SK-N-SH (cell line): Measurements from ENCODE around the gene ZBTB7A. TPM values are rescaled to one million over a fixed set of nuclear protein-coding genes. Genes with fewer than 3 reads are reported as not detected.

Source experiments
- CTCF ChIA-PET: fragments of 300-600, 350-600 bp; formaldehyde crosslinking; extraction: SDS; loops from one replicate; lab custom pipeline; 2021; lab: Yijun Ruan, JAX
- POLR2A ChIA-PET: fragments of 350-600 bp; sonication (Branson Sonifier 250); formaldehyde crosslinking; extraction: SDS; loops from one replicate; lab custom pipeline; 2020; ENCODE audit warnings: antibody characterized with exemption, inconsistent platforms; lab: Yijun Ruan, JAX
- DNase-seq: peaks from one replicate; pipeline ENCODE4 v3.0.0; 2012
- H2AFZ ChIP-seq: fragments of 200-600 bp; sonication (generic); 2 replicates; pipeline ENCODE4 v1.8.1; 2016; ENCODE audit warnings: antibody characterized with exemption, mild to moderate bottlenecking, low read depth
- H3F3A ChIP-seq: fragments of 200-600 bp; sonication (generic); replicated peaks from 2 replicates; pipeline ENCODE3; 2016; ENCODE audit warnings: antibody characterized with exemption, mild to moderate bottlenecking; ENCODE audit not compliant: insufficient read depth
- H3K27ac ChIP-seq, 2 experiments: fragments of 200-500 bp in 1 of 2; fragments of 200-600 bp in 1 of 2; sonication (Bioruptor generic) in 1 of 2; sonication (generic), shearing (Covaris generic) in 1 of 2; 2 replicates each; pipeline versions ENCODE4 v1.5.1 to v1.6.1; 2014 to 2016; ENCODE audit warnings: low read depth in 2 of 2, inconsistent platforms in 1 of 2, low read length in 1 of 2, mild to moderate bottlenecking in 1 of 2, mixed read lengths in 1 of 2
- H3K27me3 ChIP-seq: fragments of 200-600 bp; sonication (generic), shearing (Covaris generic); 2 replicates; pipeline ENCODE4 v1.6.1; 2016; ENCODE audit warnings: mixed run types; ENCODE audit not compliant: insufficient read depth
- H3K36me3 ChIP-seq, 2 experiments: fragments of 200-500 bp in 1 of 2; fragments of 200-600 bp in 1 of 2; sonication (Bioruptor generic) in 1 of 2; sonication (generic) in 1 of 2; replicated peaks in 1 of 2; 2 replicates each; pipeline versions ENCODE3 to v1.5.1; 2014 to 2016; ENCODE audit warnings: low read length in 1 of 2, mild to moderate bottlenecking in 1 of 2; ENCODE audit not compliant: insufficient read depth in 2 of 2, control insufficient read depth in 1 of 2
- H3K4me1 ChIP-seq, 2 experiments: fragments of 200-500 bp in 1 of 2; fragments of 200-600 bp in 1 of 2; sonication (Bioruptor generic) in 1 of 2; sonication (generic), shearing (Covaris generic) in 1 of 2; 2 replicates each; pipeline versions ENCODE4 v1.5.1 to v1.6.1; 2014 to 2016; ENCODE audit warnings: low read depth in 1 of 2, low read length in 1 of 2, mixed run types in 1 of 2; ENCODE audit not compliant: insufficient read depth in 2 of 2, control insufficient read depth in 1 of 2
- H3K4me2 ChIP-seq: fragments of 200-600 bp; sonication (generic), shearing (Covaris generic); 2 replicates; pipeline ENCODE4 v1.6.1; 2017; ENCODE audit warnings: mixed run types
- H3K4me3 ChIP-seq, 2 experiments: fragments of 200-500 bp in 1 of 2; fragments of 200-600 bp in 1 of 2; sonication (Bioruptor generic) in 1 of 2; sonication (generic), shearing (Covaris generic) in 1 of 2; 2 replicates each; pipeline versions ENCODE4 v1.5.1 to v1.8.1; 2014 to 2016; ENCODE audit warnings: low read depth in 2 of 2, inconsistent platforms in 1 of 2, low read length in 1 of 2, mild to moderate bottlenecking in 1 of 2, mixed read lengths in 1 of 2, moderate library complexity in 1 of 2
- H3K79me2 ChIP-seq: fragments of 200-600 bp; sonication (generic); 2 replicates; pipeline ENCODE4 v1.8.1; 2017; ENCODE audit warnings: mild to moderate bottlenecking; ENCODE audit not compliant: insufficient read depth
- H3K9ac ChIP-seq: fragments of 200-600 bp; sonication (generic); 2 replicates; pipeline ENCODE4 v1.6.1; 2017; ENCODE audit warnings: mixed run types
- H3K9me2 ChIP-seq: fragments of 200-600 bp; sonication (generic); 2 replicates; pipeline ENCODE4 v1.6.1; 2017; ENCODE audit warnings: mixed run types
- H3K9me3 ChIP-seq: fragments of 200-600 bp; sonication (generic); 2 replicates; pipeline ENCODE4 v1.6.1; 2017; ENCODE audit warnings: mixed run types, mild to moderate bottlenecking, moderate library complexity
- H4K20me1 ChIP-seq: fragments of 200-600 bp; sonication (generic); 2 replicates; pipeline ENCODE4 v1.6.1; 2017; ENCODE audit warnings: mild to moderate bottlenecking, mixed run types; ENCODE audit not compliant: insufficient read depth
- FOSL2 ChIP-seq: IDR thresholded peaks from 2 replicates; pipeline ENCODE4 v1.4.0; 2012; ENCODE audit warnings: low read depth, mild to moderate bottlenecking, moderate library complexity, borderline replicate concordance
- FOXJ3 ChIP-seq: sonication (generic); formaldehyde crosslinking; IDR thresholded peaks from 2 replicates; pipeline ENCODE4 v1.5.1; 2020; ENCODE audit warnings: mild to moderate bottlenecking, missing genetic modification reagents
- FOXM1 ChIP-seq: IDR thresholded peaks from 2 replicates; pipeline ENCODE4 v1.4.0; 2012; ENCODE audit warnings: low read depth, mild to moderate bottlenecking
- GABPA ChIP-seq: IDR thresholded peaks from 2 replicates; pipeline ENCODE4 v1.4.0; 2012; ENCODE audit warnings: low read depth, mild to moderate bottlenecking
- GATA2 ChIP-seq: sonication (generic); formaldehyde crosslinking; IDR thresholded peaks from 2 replicates; pipeline ENCODE4 v1.5.0; 2020; ENCODE audit warnings: mild to moderate bottlenecking, missing genetic modification reagents
- JUND ChIP-seq: IDR thresholded peaks from 2 replicates; pipeline ENCODE4 v1.4.0; 2012
- NFIC ChIP-seq: IDR thresholded peaks from 2 replicates; pipeline ENCODE4 v1.4.0; 2012; ENCODE audit warnings: borderline replicate concordance
- NRF1 ChIP-seq: IDR thresholded peaks from 2 replicates; pipeline ENCODE4 v1.6.1; 2012; ENCODE audit warnings: low read depth, mild to moderate bottlenecking, low read length
- RAD21 ChIP-seq: IDR thresholded peaks from 2 replicates; pipeline ENCODE4 v1.6.1; 2012; ENCODE audit warnings: mild to moderate bottlenecking, low read length
- RCOR1 ChIP-seq: fragments of 150-350 bp; IDR thresholded peaks from 2 replicates; pipeline ENCODE4 v1.6.1; 2017; ENCODE audit warnings: antibody characterized with exemption, low read length
- RFX5 ChIP-seq: IDR thresholded peaks from 2 replicates; pipeline ENCODE4 v1.6.1; 2012; ENCODE audit warnings: mild to moderate bottlenecking, improper control_type of control experiment, low read length
- SMC3 ChIP-seq: IDR thresholded peaks from 2 replicates; pipeline ENCODE4 v1.6.1; 2012; ENCODE audit warnings: low read depth, low read length, improper control_type of control experiment
- TAF1 ChIP-seq: IDR thresholded peaks from 2 replicates; pipeline ENCODE4 v1.6.1; 2012; ENCODE audit warnings: low read depth, mild to moderate bottlenecking, low read length, moderate library complexity, borderline replicate concordance
- TCF12 ChIP-seq: IDR thresholded peaks from 2 replicates; pipeline ENCODE4 v1.4.0; 2012
- ZBTB33 ChIP-seq: IDR thresholded peaks from 2 replicates; pipeline ENCODE4 v1.4.0; 2012; ENCODE audit warnings: low read depth, borderline replicate concordance
- WGBS: methylation state at CpG from one replicate; pipeline ENCODE4 v1.1.6; 2017; ENCODE audit warnings: low lambda C conversion rate; 5-methylcytosine and 5-hydroxymethylcytosine counted together
- polyA plus RNA-seq, 3 experiments: library from polyadenylated mRNA; depleted of rRNA; stranded (reverse); fragments of >200 nt; gene quantifications; 2 replicates each; pipeline ENCODE4 v1.2.3, GENCODE V29; 2012
- TF ChIP-seq, protein P1 (sequence below): fragments of 150-350 bp; IDR thresholded peaks from 2 replicates; pipeline ENCODE4 v1.6.1; 2016; ENCODE audit warnings: mild to moderate bottlenecking, low read depth, low read length
- TF ChIP-seq, protein P2 (sequence below): IDR thresholded peaks from 2 replicates; pipeline ENCODE4 v1.4.0; 2012; ENCODE audit warnings: low read depth
- TF ChIP-seq, protein P3 (sequence below): IDR thresholded peaks from 2 replicates; pipeline ENCODE4; 2012
- TF ChIP-seq, protein P4 (sequence below): fragments of 150-350 bp; IDR thresholded peaks from 2 replicates; pipeline ENCODE4 v1.6.1; 2017; ENCODE audit warnings: antibody characterized with exemption, low read length, low read depth, borderline replicate concordance

Gene ZBTB7A
- polyA plus RNA-seq, 1 of the 3 experiments (the other 2 are of a cell fraction) = 7.4 TPM

DNA sequence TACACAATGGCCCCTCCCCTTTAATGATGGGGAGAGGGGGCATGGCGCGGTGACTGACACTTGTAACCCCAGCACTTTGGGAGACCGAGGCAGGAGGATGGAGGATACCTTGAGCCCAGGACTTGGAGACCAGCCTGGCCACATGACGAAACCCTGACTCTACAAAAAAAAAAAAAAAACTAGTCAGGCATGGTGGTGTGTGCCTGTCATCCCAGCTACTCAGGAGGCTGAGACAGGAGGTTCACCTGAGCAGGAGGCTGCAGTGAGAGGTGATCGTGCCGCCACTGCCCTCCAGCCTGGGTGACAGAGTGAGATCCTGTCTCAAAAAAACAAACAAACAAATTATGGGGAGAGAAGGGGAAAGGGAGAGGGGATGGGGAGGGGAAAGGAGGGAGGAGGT lies 13.8 kb upstream of the ZBTB7A start:
- no peaks in the 10 kb centered on the region for H3K27me3 ChIP-seq
- ChIA-PET POLR2A (no interaction called here), CTCF (no interaction called here)
- H3K4me2 ChIP-seq = no peak overlapping the region
- H3K9ac ChIP-seq = no peak overlapping the region
- no peaks in the 10 kb centered on the region for H3K9me3 ChIP-seq
- H3K27ac ChIP-seq = no peak overlapping the region
- TF ChIP-seq TAF1 (no peak), GABPA (no peak), ZBTB33 (no peak), RCOR1 (no peak), RFX5 (no peak), FOSL2 (no peak), NRF1 (no peak), RAD21 (no peak), TCF12 (no peak), FOXJ3 (CRISPR knock-in tag) (no peak), GATA2 (CRISPR knock-in tag) (no peak), JUND (no peak), SMC3 (no peak), FOXM1 (no peak), NFIC (no peak)
- TF ChIP-seq, protein P1, sequence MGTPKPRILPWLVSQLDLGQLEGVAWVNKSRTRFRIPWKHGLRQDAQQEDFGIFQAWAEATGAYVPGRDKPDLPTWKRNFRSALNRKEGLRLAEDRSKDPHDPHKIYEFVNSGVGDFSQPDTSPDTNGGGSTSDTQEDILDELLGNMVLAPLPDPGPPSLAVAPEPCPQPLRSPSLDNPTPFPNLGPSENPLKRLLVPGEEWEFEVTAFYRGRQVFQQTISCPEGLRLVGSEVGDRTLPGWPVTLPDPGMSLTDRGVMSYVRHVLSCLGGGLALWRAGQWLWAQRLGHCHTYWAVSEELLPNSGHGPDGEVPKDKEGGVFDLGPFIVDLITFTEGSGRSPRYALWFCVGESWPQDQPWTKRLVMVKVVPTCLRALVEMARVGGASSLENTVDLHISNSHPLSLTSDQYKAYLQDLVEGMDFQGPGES = no peak
- TF ChIP-seq, protein P2, sequence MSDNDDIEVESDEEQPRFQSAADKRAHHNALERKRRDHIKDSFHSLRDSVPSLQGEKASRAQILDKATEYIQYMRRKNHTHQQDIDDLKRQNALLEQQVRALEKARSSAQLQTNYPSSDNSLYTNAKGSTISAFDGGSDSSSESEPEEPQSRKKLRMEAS = no peak
- TF ChIP-seq, protein P3, sequence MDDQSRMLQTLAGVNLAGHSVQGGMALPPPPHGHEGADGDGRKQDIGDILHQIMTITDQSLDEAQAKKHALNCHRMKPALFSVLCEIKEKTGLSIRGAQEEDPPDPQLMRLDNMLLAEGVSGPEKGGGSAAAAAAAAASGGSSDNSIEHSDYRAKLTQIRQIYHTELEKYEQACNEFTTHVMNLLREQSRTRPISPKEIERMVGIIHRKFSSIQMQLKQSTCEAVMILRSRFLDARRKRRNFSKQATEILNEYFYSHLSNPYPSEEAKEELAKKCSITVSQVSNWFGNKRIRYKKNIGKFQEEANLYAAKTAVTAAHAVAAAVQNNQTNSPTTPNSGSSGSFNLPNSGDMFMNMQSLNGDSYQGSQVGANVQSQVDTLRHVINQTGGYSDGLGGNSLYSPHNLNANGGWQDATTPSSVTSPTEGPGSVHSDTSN = no peak
- TF ChIP-seq, protein P4, sequence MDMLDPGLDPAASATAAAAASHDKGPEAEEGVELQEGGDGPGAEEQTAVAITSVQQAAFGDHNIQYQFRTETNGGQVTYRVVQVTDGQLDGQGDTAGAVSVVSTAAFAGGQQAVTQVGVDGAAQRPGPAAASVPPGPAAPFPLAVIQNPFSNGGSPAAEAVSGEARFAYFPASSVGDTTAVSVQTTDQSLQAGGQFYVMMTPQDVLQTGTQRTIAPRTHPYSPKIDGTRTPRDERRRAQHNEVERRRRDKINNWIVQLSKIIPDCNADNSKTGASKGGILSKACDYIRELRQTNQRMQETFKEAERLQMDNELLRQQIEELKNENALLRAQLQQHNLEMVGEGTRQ = no peak
- no peak for DNase-seq
- no peak overlapping the region for H3K4me3 ChIP-seq
- no peaks in the 10 kb centered on the region for H3F3A ChIP-seq
- no peaks in the 10 kb centered on the region for H3K9me2 ChIP-seq
- 53% methylated on average over 5 of the region's 6 CpGs for WGBS
- no peaks in the 10 kb centered on the region for H3K4me1 ChIP-seq
- H3K79me2 ChIP-seq = no peaks in the 10 kb centered on the region
- H3K36me3 ChIP-seq = no peaks in the 10 kb centered on the region
- no peak overlapping the region for H2AFZ ChIP-seq
- no peaks in the 10 kb centered on the region for H4K20me1 ChIP-seq
